Lung (tissue), 13 donors: ENCODE measurements around the gene HIGD2A. TPM values are rescaled to one million over a fixed set of nuclear protein-coding genes. Genes with fewer than 3 reads are reported as not detected.

ENCODE experiments used
- ATAC-seq: fragments of 200-7000 bp; cut with Tn5 transposase; one replicate; pipeline ENCODE4 v1.9.1; 2020; ENCODE audit warnings: moderate number of reproducible peaks; ENCODE audit not compliant: insufficient read depth, low FRiP score
- DNase-seq, 3 donors: peaks; one replicate each; pipeline ENCODE4 v3.0.0-alpha.2; 2013 to 2017
- H3K27ac ChIP-seq, 2 donors: one replicate each; pipeline ENCODE4 v1.5.1; 2013; ENCODE audit warnings: mild to moderate bottlenecking in 2 of 2, moderate library complexity in 2 of 2, control low read depth in 1 of 2, inconsistent platforms in 1 of 2, low read depth in 1 of 2, low read length in 1 of 2
- H3K27me3 ChIP-seq, 3 donors: one replicate each; pipeline ENCODE4 v1.5.1; 2013; ENCODE audit warnings: low read length in 2 of 3; ENCODE audit not compliant: control insufficient read depth in 3 of 3, insufficient read depth in 3 of 3
- H3K36me3 ChIP-seq, 4 donors: one replicate each; pipeline ENCODE4 v1.5.1; 2013; ENCODE audit warnings: low read length in 4 of 4, mild to moderate bottlenecking in 1 of 4, moderate library complexity in 1 of 4; ENCODE audit not compliant: control insufficient read depth in 4 of 4, insufficient read depth in 4 of 4
- H3K4me1 ChIP-seq, 5 donors: one replicate each; pipeline ENCODE4 v1.5.1; 2013; ENCODE audit warnings: low read length in 5 of 5, mild to moderate bottlenecking in 2 of 5, moderate library complexity in 1 of 5; ENCODE audit not compliant: control insufficient read depth in 5 of 5, insufficient read depth in 5 of 5
- H3K4me3 ChIP-seq: one replicate; pipeline ENCODE4 v1.5.1; 2013; ENCODE audit warnings: mild to moderate bottlenecking, control low read depth, moderate library complexity
- H3K9ac ChIP-seq, 2 donors: one replicate each; pipeline ENCODE4 v1.5.1; 2013; ENCODE audit warnings: low read length in 2 of 2, control low read depth in 1 of 2; ENCODE audit not compliant: insufficient read depth in 1 of 2
- H3K9me3 ChIP-seq, 4 donors: one replicate each; pipeline ENCODE4 v1.5.1; 2013; ENCODE audit warnings: low read length in 3 of 4, mild to moderate bottlenecking in 1 of 4, moderate library complexity in 1 of 4; ENCODE audit not compliant: control insufficient read depth in 4 of 4, insufficient read depth in 3 of 4
- CTCF ChIP-seq: IDR thresholded peaks from 2 replicates; pipeline ENCODE4 v1.5.1; 2012; ENCODE audit warnings: mild to moderate bottlenecking; ENCODE audit errors: control extremely low read depth, extremely low read depth
- WGBS, 2 donors: extraction: QIAGEN DNeasy Blood & Tissue Kit; methylation state at CpG; one replicate each; pipeline ENCODE4 v1.1.7; 2013; 5-methylcytosine and 5-hydroxymethylcytosine counted together
- polyA plus RNA-seq, 2 donors: library from polyadenylated mRNA; stranded (reverse); fragments of 200-250 nt; gene quantifications; one replicate each; pipeline ENCODE4 v1.2.1, GENCODE V29; 2013
- small RNA-seq: library from RNA; depleted of rRNA; stranded (forward); fragments of <200 nt; gene quantifications from one replicate; pipeline ENCODE3, GENCODE V24; 2014; ENCODE audit warnings: low replicate concordance
- total RNA-seq, 2 donors: library from RNA; depleted of rRNA in 1 of 2; stranded (reverse); fragments of >200 nt in 1 of 2; gene quantifications; one replicate each; pipeline ENCODE4 v1.2.1, GENCODE V29; 2014 to 2021
- donor health status: control.
- donor health status: control.
- donor health status: Bipolar disorder and iron deficiency.
- donor health status: healthy.
- donor health status: DM: yes; HTN: yes; CAD: no.

The HIGD2A gene
- total and polyA plus RNA-seq, 4 donors: 71.2 to 190 (median 108) TPM

DNA sequence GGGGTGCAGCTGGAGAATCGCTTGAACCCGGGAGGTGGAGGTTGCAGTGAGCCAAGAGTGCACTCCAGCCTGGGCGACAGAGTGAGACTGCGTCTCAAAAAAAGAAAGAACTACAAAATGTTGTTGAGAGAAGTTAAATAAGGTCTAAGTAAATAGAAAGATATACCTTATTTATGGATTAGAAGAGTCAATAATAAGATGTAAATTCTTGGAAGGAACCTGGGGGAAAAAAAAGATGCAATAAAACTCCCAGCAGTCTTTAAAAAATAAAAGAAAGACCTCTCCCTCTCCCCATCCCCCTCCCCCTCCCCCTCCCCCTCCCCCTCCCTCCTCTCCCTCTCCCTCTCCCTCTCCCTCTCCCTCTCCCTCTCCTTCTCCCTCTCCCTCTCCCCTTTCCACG lies 44.2 kb downstream of the HIGD2A start:
- no peaks in the 10 kb centered on the region for H3K36me3 ChIP-seq
- 88 to 94% methylated on average over 4 of the region's 5 CpGs for WGBS, 2 donors

GRCh38 chr5:176436656-176437055 lies 48.1 kb downstream of the HIGD2A start:
- DNase-seq: no peak
- Histone ChIP-seq H3K27ac (no peak overlapping the region), H3K9ac (no peak overlapping the region), H3K36me3 (no peaks in the 10 kb centered on the region), H3K9me3 (no peaks in the 10 kb centered on the region), H3K27me3 (peaks cover 0 to 2% (median 0%) of the 10 kb centered on the region in 3 donors), H3K4me1 (no peaks in the 10 kb centered on the region), H3K4me3 (no peak overlapping the region)
- 15% methylated on average over 5 of the region's 5 CpGs for WGBS, 2 donors
- no peak for TF ChIP-seq CTCF
- no peak for ATAC-seq

More for the DNA sequence above, 44.2 kb downstream of the HIGD2A start:
- TF ChIP-seq CTCF: no peak
- Histone ChIP-seq H3K27me3 (no peaks in the 10 kb centered on the region), H3K9ac (no peak overlapping the region), H3K27ac (no peak overlapping the region), H3K9me3 (no peaks in the 10 kb centered on the region), H3K4me3 (no peak overlapping the region), H3K4me1 (no peaks in the 10 kb centered on the region)
- ATAC-seq: no peak
- DNase-seq: no peak

- Histone ChIP-seq H3K36me3 (no peaks in the 10 kb centered on the region), H3K27me3 (peaks cover 0 to 3% (median 0%) of the 10 kb centered on the region in 3 donors), H3K4me1 (no peaks in the 10 kb centered on the region), H3K27ac (no peak overlapping the region), H3K4me3 (no peak overlapping the region), H3K9ac (no peak overlapping the region), H3K9me3 (no peaks in the 10 kb centered on the region)
- no peak for TF ChIP-seq CTCF
- DNase-seq (no peak), ATAC-seq (no peak)
- WGBS, 2 donors: 78 to 84% methylated on average over 12 of the region's 12 CpGs
Measured at GRCh38 chr5:176438959-176439757, 50.6 kb downstream of the HIGD2A start.

Small RNA genes within 50 kb of the gene (small RNA-seq; reads per million reads assigned to genes)
- not detected for gene AC010297.1
- gene MIR1271: 62.0 reads per million, percentile 98 among the genes with 10 or more reads in this experiment

Other genes starting within 250 kb of the HIGD2A start
- 10 to 100 TPM; 12.1 to 20.9 TPM for gene SIMC1, start 150.3 kb upstream of the HIGD2A start, total RNA-seq
- 1 to 10 TPM; 3.7 to 5.3 TPM for gene SIMC1, start 150.3 kb upstream of the HIGD2A start, polyA plus RNA-seq
- 10 to 100 TPM; 76.7 to 78.1 TPM for gene KIAA1191, start 27.0 kb upstream of the HIGD2A start, total RNA-seq
- 10 to 100 TPM; 41.0 to 47.0 TPM for gene KIAA1191, start 27.0 kb upstream of the HIGD2A start, polyA plus RNA-seq
- gene ARL10, start 23.3 kb upstream of the HIGD2A start, total RNA-seq: 10 to 100 TPM in 1 of 2 donors, 1 to 10 TPM in 1; 6.1 to 13.4 TPM
- 1 to 10 TPM; 1.5 to 2.6 TPM for gene ARL10, start 23.3 kb upstream of the HIGD2A start, polyA plus RNA-seq
- 10 to 100 TPM in 1 of 2 donors, 1 to 10 TPM in 1; 5.0 to 28.5 TPM for gene NOP16, start 153 bp upstream of the HIGD2A start, total RNA-seq
- 10 to 100 TPM; 44.4 to 52.1 TPM for gene NOP16, start 153 bp upstream of the HIGD2A start, polyA plus RNA-seq
- 100 to 1,000 TPM in 1 of 2 donors, 10 to 100 TPM in 1; 33.2 to 123 TPM for gene CLTB, start 27.8 kb downstream of the HIGD2A start, total RNA-seq
- gene CLTB, start 27.8 kb downstream of the HIGD2A start, polyA plus RNA-seq: 100 to 1,000 TPM; 101 to 193 TPM
- 10 to 100 TPM; 33.4 to 40.1 TPM for gene FAF2, start 59.6 kb downstream of the HIGD2A start, total RNA-seq
- 10 to 100 TPM; 12.5 to 19.8 TPM for gene FAF2, start 59.6 kb downstream of the HIGD2A start, polyA plus RNA-seq
- 10 to 100 TPM; 23.4 to 40.5 TPM for gene RNF44, start 148.7 kb downstream of the HIGD2A start, total RNA-seq
- gene RNF44, start 148.7 kb downstream of the HIGD2A start, polyA plus RNA-seq: 10 to 100 TPM; 15.3 to 27.7 TPM
- 1 to 10 TPM in 1 of 2 donors, under 1 TPM in 1; 0.74 to 1.5 TPM for gene CDHR2, start 160.6 kb downstream of the HIGD2A start, total RNA-seq
- under 1 TPM; 0.02 to 0.10 TPM for gene CDHR2, start 160.6 kb downstream of the HIGD2A start, polyA plus RNA-seq
- 1 to 10 TPM in 1 of 2 donors, under 1 TPM in 1; 0.97 to 1.1 TPM for gene GPRIN1, start 221.4 kb downstream of the HIGD2A start, total RNA-seq
- gene GPRIN1, start 221.4 kb downstream of the HIGD2A start, polyA plus RNA-seq: under 1 TPM; 0.39 to 0.68 TPM
- gene SNCB, start 241.8 kb downstream of the HIGD2A start, total RNA-seq: not detected
- gene SNCB, start 241.8 kb downstream of the HIGD2A start, polyA plus RNA-seq: under 1 TPM in 1 of 2 donors, not detected in 1; 0.02 TPM
- gene EIF4E1B, start 241.9 kb downstream of the HIGD2A start, total RNA-seq: not detected
- gene EIF4E1B, start 241.9 kb downstream of the HIGD2A start, polyA plus RNA-seq: not detected